SK-N-MC (cell line): Measurements from ENCODE around the gene AAGAB.
A peak's percentile ranks its signal among the peaks of the same experiment; 100 is the strongest.

Source experiments
- DNase-seq: peaks from one replicate; pipeline ENCODE4 v3.0.0-alpha.2; 2011; ENCODE audit warnings: low read depth, low spot score
- H3K27ac ChIP-seq: fragments of 200-600 bp; sonication (generic); 2 replicates; pipeline ENCODE4 v1.5.1; 2016; ENCODE audit warnings: mixed run types
- H3K36me3 ChIP-seq: fragments of 200-600 bp; sonication (generic); 2 replicates; pipeline ENCODE4 v1.6.1; 2017; ENCODE audit warnings: antibody characterized with exemption, low read length, mixed read lengths; ENCODE audit not compliant: insufficient read depth
- H3K4me3 ChIP-seq: fragments of 200-600 bp; sonication (generic); 2 replicates; pipeline ENCODE4 v1.5.1; 2016
- H3K9ac ChIP-seq: fragments of 200-600 bp; sonication (generic); 2 replicates; pipeline ENCODE4 v1.8.0; 2017; ENCODE audit warnings: mixed run types, mixed read lengths; ENCODE audit not compliant: insufficient read length
- H3K9me3 ChIP-seq: fragments of 200-600 bp; sonication (generic); 2 replicates; pipeline ENCODE4 v1.6.1; 2017; ENCODE audit warnings: low read depth, mild to moderate bottlenecking, antibody characterized with exemption, low read length, moderate library complexity, mixed read lengths
- EZH2 ChIP-seq: fragments of 200-600 bp; sonication (generic); IDR thresholded peaks from one replicate; pipeline ENCODE4 v1.6.1; 2017; ENCODE audit warnings: antibody characterized with exemption
- FOXP2 ChIP-seq: optimal IDR thresholded peaks from 2 replicates; pipeline ENCODE3; 2011; ENCODE audit warnings: mild to moderate bottlenecking, moderate library complexity; ENCODE audit not compliant: insufficient read depth; ENCODE audit errors: extremely low read length, control extremely low read depth
- POLR2AphosphoS5 ChIP-seq: IDR thresholded peaks from 2 replicates; pipeline ENCODE4 v1.6.1; 2012; ENCODE audit warnings: mild to moderate bottlenecking, low read depth, low read length, borderline replicate concordance

AAGAB gene

DNA sequence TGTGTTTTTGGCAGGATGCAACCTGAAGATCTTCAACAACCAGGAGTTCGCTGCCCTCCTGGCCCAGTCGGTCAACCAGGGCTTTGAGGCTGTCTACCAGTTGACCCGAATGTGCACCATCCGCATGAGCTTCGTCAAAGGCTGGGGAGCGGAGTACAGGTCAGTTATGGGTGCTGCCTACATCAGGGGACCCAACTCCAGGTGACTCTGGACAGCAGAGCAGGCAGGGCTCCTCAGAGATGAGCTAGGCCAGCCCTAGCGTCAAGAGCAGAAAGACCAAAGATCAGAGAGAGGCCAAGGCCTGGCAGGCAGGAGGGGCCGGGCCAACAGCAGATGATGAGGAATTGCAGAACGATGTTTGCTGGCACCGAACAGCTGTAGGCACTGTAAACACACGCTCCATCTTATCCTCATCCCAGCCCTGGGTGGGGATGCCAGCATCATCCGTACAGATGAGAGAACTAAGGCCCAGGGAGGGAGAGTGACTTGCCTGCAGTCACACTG is 67.1 kb downstream of the AAGAB start:
- TF ChIP-seq FOXP2 (no peak), EZH2 (no peak), POLR2AphosphoS5 (no peak)
- Histone ChIP-seq H3K4me3 (no peak overlapping the region), H3K9ac (no peak overlapping the region), H3K36me3 (peaks cover 30% of the 10 kb centered on the region), H3K27ac (peak overlapping the region; percentile 94), H3K9me3 (no peaks in the 10 kb centered on the region)
- DNase-seq: no peak

DNA sequence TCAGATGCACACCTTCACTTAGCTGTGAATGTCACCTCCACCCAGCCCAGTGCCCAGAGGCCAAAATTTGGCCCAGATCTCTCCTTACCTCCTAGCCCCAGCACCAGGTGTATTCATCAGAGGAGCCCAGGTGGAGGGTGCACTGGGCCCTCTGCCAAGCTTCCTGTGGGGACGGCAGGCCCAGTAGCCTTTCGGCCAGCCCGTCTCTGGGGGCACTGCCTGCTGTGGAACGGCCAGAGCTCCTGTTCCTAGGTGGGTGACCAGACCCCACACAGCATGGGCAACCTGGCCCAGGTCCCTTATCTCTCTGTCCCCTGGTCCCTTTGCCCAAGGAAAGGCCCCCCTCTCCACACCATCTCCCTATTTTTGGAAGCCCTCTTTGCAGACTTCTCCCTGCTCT is 67.8 kb downstream of the AAGAB start:
- no peak for DNase-seq

DNA sequence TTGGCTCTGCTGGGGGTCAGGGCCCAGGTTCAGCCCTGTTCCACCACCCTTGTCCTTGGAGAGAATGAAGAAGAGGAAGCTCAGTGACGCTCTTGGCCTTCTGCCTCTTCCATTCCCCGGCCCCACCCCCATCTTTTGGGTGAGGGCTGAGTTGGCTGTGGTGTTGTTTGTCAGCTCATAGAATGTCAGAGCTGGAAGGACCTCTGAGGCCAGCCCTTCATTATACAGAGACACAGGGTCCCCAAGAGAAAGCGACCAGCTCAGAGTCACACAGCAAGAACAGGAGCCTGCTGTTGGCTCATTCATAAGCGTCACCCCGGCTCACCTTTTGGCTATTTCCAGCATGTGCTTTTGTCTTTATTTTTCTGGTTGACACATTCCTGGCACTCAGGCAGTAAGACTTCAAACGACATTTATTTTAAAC is 68.2 kb downstream of the AAGAB start:
- TF ChIP-seq POLR2AphosphoS5 (no peak), FOXP2 (no peak), EZH2 (no peak)
- no peak for DNase-seq
- Histone ChIP-seq H3K4me3 (no peak overlapping the region), H3K27ac (no peak overlapping the region), H3K9me3 (no peaks in the 10 kb centered on the region), H3K36me3 (peaks cover 29% of the 10 kb centered on the region), H3K9ac (no peak overlapping the region)

More for the DNA sequence above, 67.8 kb downstream of the AAGAB start:
- no peaks in the 10 kb centered on the region for H3K9me3 ChIP-seq
- TF ChIP-seq EZH2 (no peak), FOXP2 (no peak)
- H3K27ac ChIP-seq: no peak overlapping the region
- no peak overlapping the region for H3K4me3 ChIP-seq
- peaks cover 30% of the 10 kb centered on the region for H3K36me3 ChIP-seq
- H3K9ac ChIP-seq: no peak overlapping the region

DNA sequence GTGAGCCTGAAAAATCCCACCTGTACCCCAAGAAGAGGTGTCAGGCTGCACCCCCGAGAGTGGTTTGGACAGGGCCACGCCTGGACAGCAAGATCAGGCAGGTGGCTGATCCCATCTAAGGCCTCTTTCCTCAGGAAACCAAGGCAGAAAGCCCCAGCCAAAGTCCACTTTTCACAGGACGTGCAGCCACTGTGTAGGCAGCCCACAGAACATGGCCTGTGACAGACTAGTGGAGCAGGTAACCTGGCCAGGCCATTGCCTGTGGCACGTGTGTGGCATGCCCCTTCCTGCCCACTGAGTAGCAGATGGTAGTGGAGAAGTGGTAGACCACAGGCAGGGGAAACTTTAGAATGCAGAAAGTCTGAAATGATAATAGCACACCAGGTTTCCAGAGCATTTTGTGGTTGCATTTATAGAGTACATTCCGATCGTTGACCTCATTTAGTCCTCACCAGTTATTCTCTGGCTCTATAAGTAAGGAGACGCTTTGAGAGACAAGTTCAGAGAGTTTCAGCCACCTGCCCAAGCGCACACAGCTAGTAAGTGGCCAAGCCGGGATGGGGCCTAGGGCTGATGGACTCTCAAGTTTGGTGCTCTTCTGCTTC is 68.7 kb downstream of the AAGAB start:
- Histone ChIP-seq H3K4me3 (no peak overlapping the region), H3K36me3 (peaks cover 26% of the 10 kb centered on the region), H3K27ac (no peak overlapping the region), H3K9ac (no peak overlapping the region), H3K9me3 (no peaks in the 10 kb centered on the region)
- DNase-seq: no peak
- TF ChIP-seq FOXP2 (no peak), EZH2 (no peak), POLR2AphosphoS5 (no peak)

DNA sequence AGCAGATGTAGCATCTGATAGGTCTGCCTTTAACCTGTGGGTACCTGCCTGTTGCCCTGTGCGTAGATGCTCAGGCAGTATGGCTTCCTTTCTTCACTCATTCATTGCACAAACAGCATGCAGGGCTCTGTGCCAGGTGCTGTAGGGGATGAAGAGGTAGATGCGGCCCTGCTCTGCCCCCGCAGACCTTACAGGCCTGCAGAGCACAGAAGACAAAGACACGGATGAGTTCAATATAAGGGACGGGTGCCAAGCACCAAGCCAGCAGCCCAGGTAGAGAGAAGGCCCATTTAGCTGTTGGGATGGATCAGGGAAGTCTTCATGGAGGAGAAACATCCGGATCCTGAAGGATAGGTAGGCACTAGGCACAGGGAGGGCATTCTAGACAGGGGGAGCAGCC is 69.4 kb downstream of the AAGAB start:
- no peak overlapping the region for H3K4me3 ChIP-seq
- no peak for DNase-seq
- peaks cover 19% of the 10 kb centered on the region for H3K36me3 ChIP-seq
- H3K27ac ChIP-seq: no peak overlapping the region
- H3K9ac ChIP-seq: no peak overlapping the region
- TF ChIP-seq FOXP2: no peak
- no peak for TF ChIP-seq EZH2
- no peaks in the 10 kb centered on the region for H3K9me3 ChIP-seq

DNA sequence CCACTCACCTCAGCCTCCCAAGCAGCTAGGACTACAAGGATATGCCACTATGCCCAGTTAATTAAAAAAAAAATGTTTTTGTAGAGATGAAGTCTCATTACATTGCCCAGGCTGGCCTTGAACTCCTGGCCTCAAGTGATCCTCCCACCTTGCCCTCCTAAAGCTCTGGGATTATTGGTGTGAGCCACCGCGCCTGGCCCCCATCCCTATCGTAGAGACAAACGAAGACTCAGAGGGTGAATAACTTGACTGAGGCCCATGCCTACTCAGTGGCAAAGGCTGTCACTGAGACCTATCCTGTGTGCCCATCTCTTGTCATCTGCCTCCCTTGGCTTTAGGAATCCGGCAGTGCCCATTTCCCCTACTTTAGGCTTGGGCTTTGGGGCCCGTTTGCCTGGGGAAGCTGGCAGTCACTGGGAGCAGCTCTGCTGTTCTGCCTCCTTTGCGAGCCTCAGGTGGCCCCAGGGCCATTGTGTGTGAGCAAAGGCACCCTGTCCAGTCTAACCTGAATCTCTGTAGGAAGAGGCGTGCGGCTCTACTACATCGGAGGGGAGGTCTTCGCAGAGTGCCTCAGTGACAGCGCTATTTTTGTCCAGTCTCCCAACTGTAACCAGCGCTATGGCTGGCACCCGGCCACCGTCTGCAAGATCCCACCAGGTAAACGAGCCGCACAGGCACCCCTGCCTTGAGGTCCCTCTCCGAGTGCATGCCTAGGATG is 70.1 kb downstream of the AAGAB start:
- Histone ChIP-seq H3K4me3 (no peak overlapping the region), H3K27ac (no peak overlapping the region), H3K36me3 (peaks cover 12% of the 10 kb centered on the region; the same call in 1 of the 2 replicates), H3K9ac (no peak overlapping the region), H3K9me3 (no peaks in the 10 kb centered on the region)
- TF ChIP-seq POLR2AphosphoS5 (no peak), EZH2 (no peak), FOXP2 (no peak)
- DNase-seq: no peak

DNA sequence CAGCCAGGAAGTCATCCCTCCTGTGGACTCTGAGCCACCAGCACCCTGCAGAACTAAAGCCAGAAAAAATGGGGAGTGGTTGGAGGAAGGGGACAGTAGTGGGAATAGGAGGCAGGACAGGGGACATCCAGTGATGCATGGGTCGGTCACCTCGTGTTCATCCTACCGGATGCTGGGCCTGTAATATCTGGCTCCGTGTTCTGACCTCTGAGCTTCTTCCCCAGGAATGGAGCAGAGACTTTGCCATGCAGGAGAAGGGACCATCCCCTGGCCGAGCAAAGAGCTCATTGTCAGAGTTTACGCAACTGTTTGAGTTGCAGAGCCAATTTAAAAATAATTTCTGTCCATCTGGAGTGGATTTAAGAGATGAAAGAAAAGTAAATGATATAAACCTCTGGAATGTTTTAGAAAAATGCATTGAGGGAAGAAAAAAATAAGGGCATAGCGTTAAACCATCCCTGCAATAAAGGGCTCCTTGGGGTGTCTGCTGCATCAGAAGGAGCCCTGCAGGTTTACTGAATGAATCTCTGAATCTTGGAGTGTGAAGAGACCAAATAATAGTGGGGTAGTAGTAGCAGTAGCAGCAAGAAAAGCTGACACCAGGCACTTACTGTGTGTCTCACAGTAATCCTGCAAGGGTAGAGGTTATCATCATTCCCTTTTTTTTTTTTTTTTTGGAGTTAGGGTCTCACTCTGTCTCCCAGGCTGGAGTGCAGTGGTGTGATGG is 70.9 kb downstream of the AAGAB start:
- TF ChIP-seq EZH2 (no peak), POLR2AphosphoS5 (no peak), FOXP2 (no peak)
- peak overlapping the region; percentile 46; the same call in 1 of the 2 replicates for H3K27ac ChIP-seq
- DNase-seq: no peak
- H3K4me3 ChIP-seq: no peak overlapping the region
- H3K9me3 ChIP-seq: no peaks in the 10 kb centered on the region
- no peak overlapping the region for H3K9ac ChIP-seq
- peaks cover 13% of the 10 kb centered on the region; the same call in 1 of the 2 replicates for H3K36me3 ChIP-seq

DNA sequence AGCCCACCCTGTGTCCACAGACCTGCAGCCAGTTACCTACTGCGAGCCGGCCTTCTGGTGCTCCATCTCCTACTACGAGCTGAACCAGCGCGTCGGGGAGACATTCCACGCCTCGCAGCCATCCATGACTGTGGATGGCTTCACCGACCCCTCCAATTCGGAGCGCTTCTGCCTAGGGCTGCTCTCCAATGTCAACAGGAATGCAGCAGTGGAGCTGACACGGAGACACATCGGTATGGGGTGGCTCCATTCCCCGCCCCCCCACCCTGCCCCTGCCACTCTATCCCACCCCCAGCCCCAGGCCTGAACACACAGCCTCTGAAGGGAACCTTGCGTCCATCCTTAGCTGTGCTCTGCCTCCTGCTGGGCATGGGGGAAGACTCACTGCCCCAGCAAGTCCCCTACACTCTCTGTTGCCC is 73.2 kb downstream of the AAGAB start:
- Histone ChIP-seq H3K9ac (no peak overlapping the region), H3K9me3 (no peaks in the 10 kb centered on the region), H3K36me3 (peaks cover 10% of the 10 kb centered on the region; the same call in 1 of the 2 replicates), H3K27ac (no peak overlapping the region), H3K4me3 (no peak overlapping the region)
- TF ChIP-seq EZH2: no peak
- no peak for TF ChIP-seq FOXP2
- TF ChIP-seq POLR2AphosphoS5: no peak
- DNase-seq: no peak
